Upper lobe of left lung (tissue), 4 donors: Measurements from ENCODE around the gene CYP19A1.

ENCODE experiments used
- CTCF ChIP-seq, 6 experiments: fragments of 450-650 bp in 4 of 6; fragments of 200-600 bp in 2 of 6; sonication (generic) in 2 of 6; IDR thresholded peaks; one replicate each; pipeline ENCODE4 v1.5.1; 2016 to 2019; ENCODE audit warnings: antibody characterized with exemption in 6 of 6
- POLR2AphosphoS5 ChIP-seq, 2 donors: sonication (generic); formaldehyde crosslinking; IDR thresholded peaks; one replicate each; pipeline ENCODE4 v1.5.1; 2017; ENCODE audit warnings: antibody characterized with exemption in 2 of 2

DNA sequence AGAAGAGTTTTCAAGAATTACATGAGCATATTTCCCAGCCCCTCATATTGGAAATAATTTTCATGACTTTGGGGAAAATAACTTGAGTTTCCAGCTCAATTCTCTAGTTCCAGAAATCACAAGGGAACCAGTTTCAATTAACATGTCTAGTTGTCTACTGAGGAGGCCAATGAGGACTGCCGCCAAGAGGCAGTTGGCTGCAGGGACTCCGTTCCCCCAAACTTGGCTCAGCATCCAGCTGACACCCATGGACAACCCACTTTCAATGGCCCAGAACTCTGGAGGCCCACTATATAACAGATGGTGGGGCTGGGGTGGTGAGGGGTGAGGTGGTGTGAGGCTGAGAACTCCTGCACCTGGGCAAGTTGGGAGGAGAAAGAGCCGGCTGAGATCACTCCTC lies 157.2 kb downstream of the CYP19A1 start:
- TF ChIP-seq CTCF (IDR thresholded peaks at IDR 0.05) (no peak), POLR2AphosphoS5 (IDR thresholded peaks at IDR 0.05) (no peak)
